Astrocyte (in vitro differentiated cells and primary cell): Measurements from ENCODE around the gene RASSF3. TPM values are rescaled to one million over a fixed set of nuclear protein-coding genes. Genes with fewer than 3 reads are reported as not detected.

Experiments used
- DNase-seq: peaks from one replicate; pipeline ENCODE4 v3.0.0-alpha.2; 2010; ENCODE audit warnings: low read depth
- FAIRE-seq: peaks from 2 replicates; lab custom pipeline; 2011; peaks lifted over from hg19 to GRCh38; lab: Jason Lieb, UNC
- H2AFZ ChIP-seq: 2 replicates; pipeline ENCODE4 v1.6.0; 2012; ENCODE audit warnings: low read depth, low read length, inconsistent platforms
- H3K27ac ChIP-seq: 2 replicates; pipeline ENCODE4 v1.5.1; 2011; ENCODE audit warnings: low read depth, low read length, inconsistent platforms
- H3K27me3 ChIP-seq: 2 replicates; pipeline ENCODE4 v1.6.0; 2011; ENCODE audit warnings: low read length, inconsistent platforms; ENCODE audit not compliant: insufficient read depth
- H3K36me3 ChIP-seq: 2 replicates; pipeline ENCODE4 v1.5.1; 2011; ENCODE audit warnings: low read length, inconsistent platforms; ENCODE audit not compliant: insufficient read depth
- H3K4me1 ChIP-seq: 2 replicates; pipeline ENCODE4 v1.5.1; 2011; ENCODE audit warnings: low read length, inconsistent platforms; ENCODE audit not compliant: insufficient read depth
- H3K4me2 ChIP-seq: 2 replicates; pipeline ENCODE4 v1.6.0; 2012; ENCODE audit warnings: low read length, inconsistent platforms
- H3K4me3 ChIP-seq: 2 replicates; pipeline ENCODE4 v1.5.1; 2011; ENCODE audit warnings: low read depth, mild to moderate bottlenecking, low read length, inconsistent platforms; ENCODE audit not compliant: insufficient read depth
- H3K79me2 ChIP-seq: 2 replicates; pipeline ENCODE4 v1.6.0; 2012; ENCODE audit warnings: mild to moderate bottlenecking, low read length, inconsistent platforms; ENCODE audit not compliant: insufficient read depth
- H3K9ac ChIP-seq: 2 replicates; pipeline ENCODE4 v1.6.0; 2012; ENCODE audit warnings: mild to moderate bottlenecking, low read length, inconsistent platforms
- H3K9me3 ChIP-seq: 2 replicates; pipeline ENCODE4 v1.5.1; 2012; ENCODE audit warnings: low read depth, mild to moderate bottlenecking, low read length, inconsistent platforms; ENCODE audit not compliant: insufficient read depth
- H4K20me1 ChIP-seq: 2 replicates; pipeline ENCODE4 v1.6.0; 2012; ENCODE audit warnings: low read length, inconsistent platforms; ENCODE audit not compliant: insufficient read depth
- H3K27ac Mint-ChIP-seq: one replicate; pipeline ENCODE4 v1.8.0; 2021; ENCODE audit warnings: mild to moderate bottlenecking, mixed read lengths; ENCODE audit not compliant: unreplicated experiment
- H3K27me3 Mint-ChIP-seq: one replicate; pipeline ENCODE4 v1.8.0; 2021; ENCODE audit warnings: low read depth, mixed read lengths; ENCODE audit not compliant: unreplicated experiment
- H3K36me3 Mint-ChIP-seq: one replicate; pipeline ENCODE4 v1.8.0; 2021; ENCODE audit warnings: low read depth, mixed read lengths; ENCODE audit not compliant: unreplicated experiment
- H3K4me1 Mint-ChIP-seq: one replicate; pipeline ENCODE4 v1.8.0; 2021; ENCODE audit warnings: low read depth, mixed read lengths; ENCODE audit not compliant: unreplicated experiment
- H3K4me3 Mint-ChIP-seq: one replicate; pipeline ENCODE4 v1.8.0; 2021; ENCODE audit warnings: mild to moderate bottlenecking, moderate library complexity, mixed read lengths; ENCODE audit not compliant: unreplicated experiment
- H3K9me3 Mint-ChIP-seq: one replicate; pipeline ENCODE4 v1.8.0; 2021; ENCODE audit warnings: mild to moderate bottlenecking, mixed read lengths; ENCODE audit not compliant: unreplicated experiment
- CTCF ChIP-seq: IDR thresholded peaks from 2 replicates; pipeline ENCODE4 v1.5.1; 2011; ENCODE audit warnings: low read depth, mild to moderate bottlenecking, inconsistent platforms, low read length, moderate library complexity; ENCODE audit not compliant: insufficient read depth
- EZH2 ChIP-seq: IDR thresholded peaks from 2 replicates; pipeline ENCODE4 v1.6.1; 2012; ENCODE audit warnings: mild to moderate bottlenecking, low read length, inconsistent platforms; ENCODE audit not compliant: insufficient read depth
- total RNA-seq: library from RNA; stranded (reverse); gene quantifications from 2 replicates; pipeline ENCODE4 v1.2.1, GENCODE V29; 2021

The RASSF3 gene
- total RNA-seq, 1 donor from 2014 or later, result 18.3 TPM

DNA sequence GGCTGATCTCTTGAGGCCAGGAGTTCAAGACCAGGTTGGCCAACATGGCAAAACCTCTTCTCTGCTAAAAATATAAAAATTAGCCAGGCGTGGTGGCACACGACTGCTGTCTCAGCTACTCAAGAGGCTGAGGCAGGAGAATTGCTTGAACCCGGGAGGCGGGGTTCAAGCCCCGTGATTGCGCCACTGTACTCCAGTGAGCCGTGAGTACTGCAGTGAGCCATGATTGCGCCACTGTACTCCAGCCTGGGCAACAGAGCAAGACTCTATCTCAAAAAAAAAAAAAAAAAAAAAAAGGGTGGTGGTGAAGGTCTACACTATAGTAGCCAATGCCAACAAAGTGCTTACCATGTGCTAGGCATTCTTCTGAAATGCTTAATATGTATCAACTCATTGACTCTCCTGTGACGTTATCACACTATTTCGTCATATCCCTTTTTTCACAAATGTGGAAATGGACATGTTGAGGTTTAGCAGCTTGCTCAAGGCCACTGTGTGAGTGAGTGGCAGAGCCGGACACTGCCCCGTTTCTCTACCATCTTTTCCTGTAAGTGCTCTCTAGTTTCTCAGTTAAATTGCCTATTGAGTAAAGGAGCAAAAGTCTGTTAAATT, 89.3 kb downstream of the RASSF3 start:
- Histone ChIP-seq H3K9ac (no peak overlapping the region), H3K27ac (no peak overlapping the region), H3K4me1 (no peaks in the 10 kb centered on the region), H3K4me2 (no peak overlapping the region), H3K27me3 (no peaks in the 10 kb centered on the region), H3K36me3 (no peaks in the 10 kb centered on the region), H4K20me1 (no peaks in the 10 kb centered on the region), H3K9me3 (no peaks in the 10 kb centered on the region), H2AFZ (no peak overlapping the region), H3K79me2 (no peaks in the 10 kb centered on the region), H3K4me3 (no peak overlapping the region)
- TF ChIP-seq EZH2, result no peak
- no peak for TF ChIP-seq CTCF
- H3K4me1 Mint-ChIP-seq, result no peaks in the 10 kb centered on the region
- no peak overlapping the region for H3K4me3 Mint-ChIP-seq
- H3K27ac Mint-ChIP-seq, result no peak overlapping the region
- FAIRE-seq (no peak), DNase-seq (no peak)
- H3K36me3 Mint-ChIP-seq, result no peaks in the 10 kb centered on the region
- no peaks in the 10 kb centered on the region for H3K27me3 Mint-ChIP-seq
- H3K9me3 Mint-ChIP-seq, result no peaks in the 10 kb centered on the region

GRCh38 chr12:64700532-64700931, 90.2 kb downstream of the RASSF3 start:
- no peaks in the 10 kb centered on the region for H3K4me1 ChIP-seq
- H3K9ac ChIP-seq, result no peak overlapping the region
- H3K27me3 ChIP-seq, result no peaks in the 10 kb centered on the region
- Mint-ChIP-seq H3K4me3 (no peak overlapping the region), H3K36me3 (no peaks in the 10 kb centered on the region), H3K9me3 (no peaks in the 10 kb centered on the region), H3K4me1 (no peaks in the 10 kb centered on the region), H3K27ac (no peak overlapping the region), H3K27me3 (no peaks in the 10 kb centered on the region)
- H3K27ac ChIP-seq, result no peak overlapping the region
- FAIRE-seq (no peak), DNase-seq (no peak)
- H3K9me3 ChIP-seq, result no peaks in the 10 kb centered on the region
- H2AFZ ChIP-seq, result no peak overlapping the region
- H3K4me2 ChIP-seq, result no peak overlapping the region
- no peaks in the 10 kb centered on the region for H4K20me1 ChIP-seq
- TF ChIP-seq CTCF, result no peak
- TF ChIP-seq EZH2, result no peak
- no peak overlapping the region for H3K4me3 ChIP-seq
- H3K79me2 ChIP-seq, result no peaks in the 10 kb centered on the region
- no peaks in the 10 kb centered on the region for H3K36me3 ChIP-seq

DNA sequence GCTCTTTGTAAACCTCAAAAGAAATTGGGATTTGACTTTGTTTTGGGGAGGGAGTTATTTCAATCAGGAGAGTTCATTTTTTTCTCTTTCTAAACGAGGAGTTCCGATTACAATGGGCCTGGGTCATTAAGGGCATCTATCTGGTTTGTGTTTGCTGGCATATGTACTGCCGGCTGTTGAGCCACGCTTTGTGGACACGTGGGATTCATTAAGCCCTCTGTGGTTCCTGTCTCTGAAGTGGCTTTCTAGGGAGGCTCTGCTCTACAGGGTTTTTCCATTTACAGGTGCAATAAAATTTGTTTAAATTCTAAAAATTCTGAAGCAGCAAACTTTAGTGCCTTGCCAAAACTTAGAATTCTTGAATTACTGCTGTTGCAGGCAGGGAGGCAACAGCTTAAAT, 91.0 kb downstream of the RASSF3 start:
- Histone ChIP-seq H4K20me1 (no peaks in the 10 kb centered on the region), H3K27me3 (no peaks in the 10 kb centered on the region), H3K27ac (no peak overlapping the region), H3K4me1 (no peaks in the 10 kb centered on the region), H3K36me3 (no peaks in the 10 kb centered on the region), H3K9ac (no peak overlapping the region), H3K79me2 (no peaks in the 10 kb centered on the region), H3K9me3 (no peaks in the 10 kb centered on the region), H3K4me3 (no peak overlapping the region), H2AFZ (no peak overlapping the region), H3K4me2 (no peak overlapping the region)
- H3K4me1 Mint-ChIP-seq, result no peaks in the 10 kb centered on the region
- no peaks in the 10 kb centered on the region for H3K36me3 Mint-ChIP-seq
- DNase-seq, result no peak
- no peaks in the 10 kb centered on the region for H3K27me3 Mint-ChIP-seq
- H3K4me3 Mint-ChIP-seq, result no peak overlapping the region
- FAIRE-seq, result no peak
- no peak overlapping the region for H3K27ac Mint-ChIP-seq
- TF ChIP-seq CTCF, result no peak
- TF ChIP-seq EZH2, result no peak
- no peaks in the 10 kb centered on the region for H3K9me3 Mint-ChIP-seq
